ENCODE results near the gene ZFR.
"Not testable (repeated sequence)": the region's sequence is repeated elsewhere in the genome, so short reads cannot be mapped to it uniquely, and the experiment has no call there.

The ZFR gene

DNA sequence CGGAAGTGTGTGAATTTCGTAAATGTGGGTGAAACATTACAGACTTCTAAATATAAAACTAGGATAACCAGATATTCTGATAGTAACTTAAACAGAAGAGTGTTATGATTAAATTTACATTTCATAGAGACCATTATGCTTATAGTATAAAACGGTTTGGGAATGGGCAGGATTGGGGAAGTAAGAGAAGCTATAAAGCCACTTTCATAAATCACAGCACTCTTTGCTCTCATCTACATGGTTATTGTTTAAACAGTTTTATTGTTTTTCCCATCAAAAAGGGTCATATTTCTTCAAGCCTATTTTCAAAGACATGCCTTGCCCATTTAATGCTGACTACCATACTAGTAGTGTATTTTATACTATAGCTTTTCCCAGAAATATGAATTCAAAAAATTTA, 9.2 kb downstream of the ZFR start:
- no peak for ATAC-seq
- no peak for TF ChIP-seq ISL1 (CRISPR knock-in tag; IDR thresholded peaks at IDR 0.05)
- TF ChIP-seq, protein P1, sequence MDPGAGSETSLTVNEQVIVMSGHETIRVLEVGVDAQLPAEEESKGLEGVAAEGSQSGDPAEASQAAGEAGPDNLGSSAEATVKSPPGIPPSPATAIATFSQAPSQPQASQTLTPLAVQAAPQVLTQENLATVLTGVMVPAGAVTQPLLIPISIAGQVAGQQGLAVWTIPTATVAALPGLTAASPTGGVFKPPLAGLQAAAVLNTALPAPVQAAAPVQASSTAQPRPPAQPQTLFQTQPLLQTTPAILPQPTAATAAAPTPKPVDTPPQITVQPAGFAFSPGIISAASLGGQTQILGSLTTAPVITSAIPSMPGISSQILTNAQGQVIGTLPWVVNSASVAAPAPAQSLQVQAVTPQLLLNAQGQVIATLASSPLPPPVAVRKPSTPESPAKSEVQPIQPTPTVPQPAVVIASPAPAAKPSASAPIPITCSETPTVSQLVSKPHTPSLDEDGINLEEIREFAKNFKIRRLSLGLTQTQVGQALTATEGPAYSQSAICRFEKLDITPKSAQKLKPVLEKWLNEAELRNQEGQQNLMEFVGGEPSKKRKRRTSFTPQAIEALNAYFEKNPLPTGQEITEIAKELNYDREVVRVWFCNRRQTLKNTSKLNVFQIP (CRISPR knock-in tag; IDR thresholded peaks at IDR 0.05; ENCODE audit: borderline replicate concordance, low read depth) = no peak
- TF ChIP-seq ZNF8 (CRISPR knock-in tag; IDR thresholded peaks at IDR 0.05) = no peak
- no peak for TF ChIP-seq ZNF70 (CRISPR knock-in tag; IDR thresholded peaks at IDR 0.05)
- no peak for TF ChIP-seq SNAI2 (CRISPR knock-in tag; IDR thresholded peaks at IDR 0.05)
- TF ChIP-seq, protein P2, sequence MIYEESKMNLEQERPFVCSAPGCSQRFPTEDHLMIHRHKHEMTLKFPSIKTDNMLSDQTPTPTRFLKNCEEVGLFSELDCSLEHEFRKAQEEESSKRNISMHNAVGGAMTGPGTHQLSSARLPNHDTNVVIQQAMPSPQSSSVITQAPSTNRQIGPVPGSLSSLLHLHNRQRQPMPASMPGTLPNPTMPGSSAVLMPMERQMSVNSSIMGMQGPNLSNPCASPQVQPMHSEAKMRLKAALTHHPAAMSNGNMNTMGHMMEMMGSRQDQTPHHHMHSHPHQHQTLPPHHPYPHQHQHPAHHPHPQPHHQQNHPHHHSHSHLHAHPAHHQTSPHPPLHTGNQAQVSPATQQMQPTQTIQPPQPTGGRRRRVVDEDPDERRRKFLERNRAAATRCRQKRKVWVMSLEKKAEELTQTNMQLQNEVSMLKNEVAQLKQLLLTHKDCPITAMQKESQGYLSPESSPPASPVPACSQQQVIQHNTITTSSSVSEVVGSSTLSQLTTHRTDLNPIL (CRISPR knock-in tag; IDR thresholded peaks at IDR 0.05; ENCODE audit: low read depth) = no peak
- no peak for TF ChIP-seq TOX (CRISPR knock-in tag; IDR thresholded peaks at IDR 0.05; ENCODE audit: borderline replicate concordance)
- TF ChIP-seq PPARA (CRISPR knock-in tag; IDR thresholded peaks at IDR 0.05; ENCODE audit: borderline replicate concordance) = no peak
- TF ChIP-seq ZNF565 (CRISPR knock-in tag; conservative IDR thresholded peaks at IDR 0.05; ENCODE audit: low read depth) = no peak

DNA sequence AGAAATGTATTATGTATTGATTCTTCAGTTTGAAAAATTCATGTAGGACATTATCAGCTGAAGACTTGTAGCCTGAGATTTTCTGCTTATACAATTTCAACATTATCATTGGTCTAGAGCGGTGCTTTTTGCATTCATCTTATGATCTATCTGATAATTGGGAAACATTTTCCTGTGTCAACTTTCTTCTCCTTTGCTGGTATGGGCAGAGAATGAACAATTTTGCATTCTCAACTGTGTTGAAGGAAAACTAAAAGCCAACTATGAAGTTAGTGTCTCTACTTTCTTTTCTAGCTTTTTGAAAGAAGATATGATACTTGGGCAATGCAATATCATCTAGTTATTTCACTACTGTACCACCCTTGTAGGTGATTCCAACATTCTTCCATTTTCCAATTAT, 10.3 kb downstream of the ZFR start:
- ATAC-seq = no peak
- TF ChIP-seq ZFP3 (CRISPR knock-in tag; IDR thresholded peaks at IDR 0.05) = no peak
- no peak for TF ChIP-seq ESRRG (CRISPR knock-in tag; IDR thresholded peaks at IDR 0.05)
- no peak for TF ChIP-seq ZC3H10 (CRISPR knock-in tag; IDR thresholded peaks at IDR 0.05)
- no peak for TF ChIP-seq PPARA (CRISPR knock-in tag; IDR thresholded peaks at IDR 0.05; ENCODE audit: borderline replicate concordance)
- no peak for TF ChIP-seq ZFP30 (CRISPR knock-in tag; IDR thresholded peaks at IDR 0.05)
- TF ChIP-seq ZNF70 (CRISPR knock-in tag; IDR thresholded peaks at IDR 0.05) = no peak
- TF ChIP-seq, protein P3, sequence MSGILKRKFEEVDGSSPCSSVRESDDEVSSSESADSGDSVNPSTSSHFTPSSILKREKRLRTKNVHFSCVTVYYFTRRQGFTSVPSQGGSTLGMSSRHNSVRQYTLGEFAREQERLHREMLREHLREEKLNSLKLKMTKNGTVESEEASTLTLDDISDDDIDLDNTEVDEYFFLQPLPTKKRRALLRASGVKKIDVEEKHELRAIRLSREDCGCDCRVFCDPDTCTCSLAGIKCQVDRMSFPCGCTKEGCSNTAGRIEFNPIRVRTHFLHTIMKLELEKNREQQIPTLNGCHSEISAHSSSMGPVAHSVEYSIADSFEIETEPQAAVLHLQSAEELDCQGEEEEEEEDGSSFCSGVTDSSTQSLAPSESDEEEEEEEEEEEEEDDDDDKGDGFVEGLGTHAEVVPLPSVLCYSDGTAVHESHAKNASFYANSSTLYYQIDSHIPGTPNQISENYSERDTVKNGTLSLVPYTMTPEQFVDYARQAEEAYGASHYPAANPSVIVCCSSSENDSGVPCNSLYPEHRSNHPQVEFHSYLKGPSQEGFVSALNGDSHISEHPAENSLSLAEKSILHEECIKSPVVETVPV (CRISPR knock-in tag; IDR thresholded peaks at IDR 0.05) = no peak
- TF ChIP-seq TCF4 (CRISPR knock-in tag; IDR thresholded peaks at IDR 0.05; ENCODE audit: borderline replicate concordance) = no peak
- no peak for TF ChIP-seq SNAI2 (CRISPR knock-in tag; IDR thresholded peaks at IDR 0.05)
- TF ChIP-seq CSDC2 (CRISPR knock-in tag; IDR thresholded peaks at IDR 0.05) = no peak
- TF ChIP-seq TOX (CRISPR knock-in tag; IDR thresholded peaks at IDR 0.05; ENCODE audit: borderline replicate concordance) = no peak
- TF ChIP-seq GLIS3 (CRISPR knock-in tag; IDR thresholded peaks at IDR 0.05) = no peak
- TF ChIP-seq, protein P4, sequence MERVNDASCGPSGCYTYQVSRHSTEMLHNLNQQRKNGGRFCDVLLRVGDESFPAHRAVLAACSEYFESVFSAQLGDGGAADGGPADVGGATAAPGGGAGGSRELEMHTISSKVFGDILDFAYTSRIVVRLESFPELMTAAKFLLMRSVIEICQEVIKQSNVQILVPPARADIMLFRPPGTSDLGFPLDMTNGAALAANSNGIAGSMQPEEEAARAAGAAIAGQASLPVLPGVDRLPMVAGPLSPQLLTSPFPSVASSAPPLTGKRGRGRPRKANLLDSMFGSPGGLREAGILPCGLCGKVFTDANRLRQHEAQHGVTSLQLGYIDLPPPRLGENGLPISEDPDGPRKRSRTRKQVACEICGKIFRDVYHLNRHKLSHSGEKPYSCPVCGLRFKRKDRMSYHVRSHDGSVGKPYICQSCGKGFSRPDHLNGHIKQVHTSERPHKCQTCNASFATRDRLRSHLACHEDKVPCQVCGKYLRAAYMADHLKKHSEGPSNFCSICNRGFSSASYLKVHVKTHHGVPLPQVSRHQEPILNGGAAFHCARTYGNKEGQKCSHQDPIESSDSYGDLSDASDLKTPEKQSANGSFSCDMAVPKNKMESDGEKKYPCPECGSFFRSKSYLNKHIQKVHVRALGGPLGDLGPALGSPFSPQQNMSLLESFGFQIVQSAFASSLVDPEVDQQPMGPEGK (CRISPR knock-in tag; IDR thresholded peaks at IDR 0.05; ENCODE audit: borderline replicate concordance) = no peak
- TF ChIP-seq RARB (CRISPR knock-in tag; IDR thresholded peaks at IDR 0.05) = no peak
- TF ChIP-seq ZNF8 (CRISPR knock-in tag; IDR thresholded peaks at IDR 0.05) = no peak
- TF ChIP-seq, protein P5, sequence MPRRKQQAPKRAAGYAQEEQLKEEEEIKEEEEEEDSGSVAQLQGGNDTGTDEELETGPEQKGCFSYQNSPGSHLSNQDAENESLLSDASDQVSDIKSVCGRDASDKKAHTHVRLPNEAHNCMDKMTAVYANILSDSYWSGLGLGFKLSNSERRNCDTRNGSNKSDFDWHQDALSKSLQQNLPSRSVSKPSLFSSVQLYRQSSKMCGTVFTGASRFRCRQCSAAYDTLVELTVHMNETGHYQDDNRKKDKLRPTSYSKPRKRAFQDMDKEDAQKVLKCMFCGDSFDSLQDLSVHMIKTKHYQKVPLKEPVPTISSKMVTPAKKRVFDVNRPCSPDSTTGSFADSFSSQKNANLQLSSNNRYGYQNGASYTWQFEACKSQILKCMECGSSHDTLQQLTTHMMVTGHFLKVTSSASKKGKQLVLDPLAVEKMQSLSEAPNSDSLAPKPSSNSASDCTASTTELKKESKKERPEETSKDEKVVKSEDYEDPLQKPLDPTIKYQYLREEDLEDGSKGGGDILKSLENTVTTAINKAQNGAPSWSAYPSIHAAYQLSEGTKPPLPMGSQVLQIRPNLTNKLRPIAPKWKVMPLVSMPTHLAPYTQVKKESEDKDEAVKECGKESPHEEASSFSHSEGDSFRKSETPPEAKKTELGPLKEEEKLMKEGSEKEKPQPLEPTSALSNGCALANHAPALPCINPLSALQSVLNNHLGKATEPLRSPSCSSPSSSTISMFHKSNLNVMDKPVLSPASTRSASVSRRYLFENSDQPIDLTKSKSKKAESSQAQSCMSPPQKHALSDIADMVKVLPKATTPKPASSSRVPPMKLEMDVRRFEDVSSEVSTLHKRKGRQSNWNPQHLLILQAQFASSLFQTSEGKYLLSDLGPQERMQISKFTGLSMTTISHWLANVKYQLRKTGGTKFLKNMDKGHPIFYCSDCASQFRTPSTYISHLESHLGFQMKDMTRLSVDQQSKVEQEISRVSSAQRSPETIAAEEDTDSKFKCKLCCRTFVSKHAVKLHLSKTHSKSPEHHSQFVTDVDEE (CRISPR knock-in tag; IDR thresholded peaks at IDR 0.05) = no peak
- TF ChIP-seq BACH2 (CRISPR knock-in tag; IDR thresholded peaks at IDR 0.05; ENCODE audit: borderline replicate concordance) = no peak
- no peak for TF ChIP-seq ISL1 (CRISPR knock-in tag; IDR thresholded peaks at IDR 0.05)

DNA sequence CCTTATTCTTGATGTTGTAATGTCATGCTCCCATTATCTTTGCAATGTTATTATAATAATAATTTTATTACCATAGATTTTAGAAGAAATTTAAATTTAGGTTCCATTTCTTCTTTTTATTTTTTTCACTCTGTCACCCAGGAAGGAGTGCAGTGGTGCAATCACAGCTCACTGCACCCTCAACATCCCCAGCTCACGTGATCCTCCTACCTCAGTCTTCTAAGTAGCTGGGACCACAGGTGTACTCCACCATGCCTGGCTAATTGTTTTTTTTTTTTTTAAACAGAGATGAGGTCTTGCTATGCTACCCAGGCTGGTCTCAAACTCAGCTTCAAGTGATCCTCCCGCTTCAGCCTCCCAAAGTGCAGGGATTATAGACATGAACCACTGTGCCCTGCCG, 11.9 kb downstream of the ZFR start:
- TF ChIP-seq ESRRG (CRISPR knock-in tag; IDR thresholded peaks at IDR 0.05) (no peak), ZFP3 (CRISPR knock-in tag; IDR thresholded peaks at IDR 0.05) (no peak), ISL1 (CRISPR knock-in tag; IDR thresholded peaks at IDR 0.05) (no peak), GLIS3 (CRISPR knock-in tag; IDR thresholded peaks at IDR 0.05) (no peak), ZC3H10 (CRISPR knock-in tag; IDR thresholded peaks at IDR 0.05) (no peak), RARB (CRISPR knock-in tag; IDR thresholded peaks at IDR 0.05) (no peak), TOX (CRISPR knock-in tag; IDR thresholded peaks at IDR 0.05; ENCODE audit: borderline replicate concordance) (no peak), ZNF565 (CRISPR knock-in tag; conservative IDR thresholded peaks at IDR 0.05; ENCODE audit: low read depth) (no peak), OSR1 (CRISPR knock-in tag; IDR thresholded peaks at IDR 0.05) (no peak), ZFP30 (CRISPR knock-in tag; IDR thresholded peaks at IDR 0.05) (no peak)
- TF ChIP-seq, protein P5 (CRISPR knock-in tag; IDR thresholded peaks at IDR 0.05) = no peak
- ATAC-seq = no peak

DNA sequence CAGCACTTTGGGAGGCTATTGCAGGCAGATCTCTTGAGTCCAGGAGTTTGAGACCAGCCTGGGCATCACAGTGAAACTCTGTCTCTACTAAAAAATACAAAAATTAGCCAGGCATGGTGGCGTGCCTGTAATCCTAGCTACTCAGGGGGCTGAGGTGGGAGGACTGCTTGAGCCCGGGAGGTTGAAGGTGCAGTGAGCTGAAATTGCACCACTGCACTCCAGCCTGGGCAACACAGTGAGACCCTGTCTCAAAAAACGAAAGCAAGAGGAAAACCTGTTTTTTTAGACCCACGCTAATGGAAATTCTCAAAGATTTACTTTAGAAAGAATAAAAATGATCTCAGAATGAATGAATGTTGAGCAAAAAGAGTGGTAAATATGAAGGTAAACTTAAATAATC, 13.7 kb downstream of the ZFR start:
- ATAC-seq = not testable (repeated sequence)
